Measurements from ENCODE around the gene FARS2.
A peak's percentile ranks its signal among the peaks of the same experiment; 100 is the strongest.

FARS2 gene

GRCh38 chr6:5308066-5308465 is 46.8 kb downstream of the FARS2 start:
- in situ Hi-C loops (cut with MboI; ENCODE audit: low pct_unique_long_range_greater_than_20kb, low sequenced_read_pairs): no loop called here
- DNase-seq: no peak

GRCh38 chr6:5314191-5314865 is 53.0 kb downstream of the FARS2 start:
- in situ Hi-C loops (cut with MboI; ENCODE audit: low pct_unique_long_range_greater_than_20kb, low sequenced_read_pairs): no loop called here
- no peak for DNase-seq

GRCh38 chr6:5315881-5316280 is 54.6 kb downstream of the FARS2 start:
- in situ Hi-C loops (cut with MboI; ENCODE audit: low pct_unique_long_range_greater_than_20kb, low sequenced_read_pairs): no loop called here
- no peak for DNase-seq

GRCh38 chr6:5316951-5317350 is 55.6 kb downstream of the FARS2 start:
- no peak for DNase-seq
- in situ Hi-C loops (cut with MboI; ENCODE audit: low pct_unique_long_range_greater_than_20kb, low sequenced_read_pairs): no loop called here

- no peak for DNase-seq
- in situ Hi-C loops (cut with MboI; ENCODE audit: low pct_unique_long_range_greater_than_20kb, low sequenced_read_pairs): no loop called here
These were observed 57.4 kb downstream of the FARS2 start for GRCh38 chr6:5318617-5319272.

GRCh38 chr6:5323979-5324378 is 62.7 kb downstream of the FARS2 start:
- no peak for DNase-seq
- in situ Hi-C loops (cut with MboI; ENCODE audit: low pct_unique_long_range_greater_than_20kb, low sequenced_read_pairs): no loop called here

GRCh38 chr6:5325173-5325572 is 63.9 kb downstream of the FARS2 start:
- DNase-seq: no peak
- in situ Hi-C loops (cut with MboI; ENCODE audit: low pct_unique_long_range_greater_than_20kb, low sequenced_read_pairs): no loop called here

- in situ Hi-C loops (cut with MboI; ENCODE audit: low pct_unique_long_range_greater_than_20kb, low sequenced_read_pairs): no loop called here
- no peak for DNase-seq
These were observed 64.8 kb downstream of the FARS2 start for GRCh38 chr6:5326022-5326641.

- in situ Hi-C loops (cut with MboI; ENCODE audit: low pct_unique_long_range_greater_than_20kb, low sequenced_read_pairs): no loop called here
- no peak for DNase-seq
These were observed 67.5 kb downstream of the FARS2 start for GRCh38 chr6:5328800-5329199.

- in situ Hi-C loops (cut with MboI; ENCODE audit: low pct_unique_long_range_greater_than_20kb, low sequenced_read_pairs): no loop called here
- DNase-seq: no peak
These were observed 70.6 kb downstream of the FARS2 start for GRCh38 chr6:5331845-5332442.

GRCh38 chr6:5333658-5334057 is 72.3 kb downstream of the FARS2 start:
- in situ Hi-C loops (cut with MboI; ENCODE audit: low pct_unique_long_range_greater_than_20kb, low sequenced_read_pairs): no loop called here
- no peak for DNase-seq

- in situ Hi-C loops (cut with MboI; ENCODE audit: low pct_unique_long_range_greater_than_20kb, low sequenced_read_pairs): no loop called here
- DNase-seq: no peak
These were observed 73.0 kb downstream of the FARS2 start for GRCh38 chr6:5334341-5334740.

- peak; percentile 17 for DNase-seq
- in situ Hi-C loops (cut with MboI; ENCODE audit: low pct_unique_long_range_greater_than_20kb, low sequenced_read_pairs): no loop called here
These were observed 73.7 kb downstream of the FARS2 start for GRCh38 chr6:5335020-5335419.

GRCh38 chr6:5337573-5337972 is 76.3 kb downstream of the FARS2 start:
- in situ Hi-C loops (cut with MboI; ENCODE audit: low pct_unique_long_range_greater_than_20kb, low sequenced_read_pairs): no loop called here
- no peak for DNase-seq

GRCh38 chr6:5338177-5338960 is 77.1 kb downstream of the FARS2 start:
- no peak for DNase-seq

GRCh38 chr6:5339786-5340185 is 78.5 kb downstream of the FARS2 start:
- in situ Hi-C loops (cut with MboI; ENCODE audit: low pct_unique_long_range_greater_than_20kb, low sequenced_read_pairs): no loop called here
- DNase-seq: no peak

More at GRCh38 chr6:5338177-5338960, 77.1 kb downstream of the FARS2 start:
- in situ Hi-C loops (cut with MboI; ENCODE audit: low pct_unique_long_range_greater_than_20kb, low sequenced_read_pairs): no loop called here

- in situ Hi-C loops (cut with MboI; ENCODE audit: low pct_unique_long_range_greater_than_20kb, low sequenced_read_pairs): no loop called here
- no peak for DNase-seq
These were observed 80.5 kb downstream of the FARS2 start for GRCh38 chr6:5341845-5342244.

GRCh38 chr6:5343998-5344397 is 82.7 kb downstream of the FARS2 start:
- in situ Hi-C loops (cut with MboI; ENCODE audit: low pct_unique_long_range_greater_than_20kb, low sequenced_read_pairs): no loop called here
- DNase-seq: no peak

- DNase-seq: no peak
- in situ Hi-C loops (cut with MboI; ENCODE audit: low pct_unique_long_range_greater_than_20kb, low sequenced_read_pairs): no loop called here
These were observed 84.0 kb downstream of the FARS2 start for GRCh38 chr6:5345324-5345723.
